GM23248 (cell line): ENCODE measurements around the gene LIM2. TPM values are rescaled to one million over a fixed set of nuclear protein-coding genes. Genes with fewer than 3 reads are reported as not detected.
A peak's percentile ranks its signal among the peaks of the same experiment; 100 is the strongest.

Experiments
- DNase-seq: peaks from one replicate; pipeline ENCODE4 v3.0.0-alpha.2; 2015
- H2AFZ ChIP-seq: fragments of 200-600 bp; sonication (generic); 2 replicates; pipeline ENCODE4 v1.6.1; 2016; ENCODE audit warnings: antibody characterized with exemption
- H3F3A ChIP-seq: fragments of 200-600 bp; sonication (generic); 2 replicates; pipeline ENCODE4 v1.6.1; 2016; ENCODE audit warnings: mild to moderate bottlenecking, antibody characterized with exemption, mixed run types; ENCODE audit not compliant: insufficient read depth
- H3K27ac ChIP-seq: fragments of 200-600 bp; sonication (generic); 2 replicates; pipeline ENCODE4 v1.5.1; 2016; ENCODE audit warnings: mild to moderate bottlenecking
- H3K27me3 ChIP-seq: fragments of 200-600 bp; sonication (generic); replicated peaks from 2 replicates; pipeline ENCODE4 v1.6.1; 2016; ENCODE audit warnings: mild to moderate bottlenecking; ENCODE audit not compliant: insufficient read depth
- H3K36me3 ChIP-seq: fragments of 200-600 bp; sonication (generic); 2 replicates; pipeline ENCODE4 v1.6.1; 2016; ENCODE audit warnings: low read depth, mild to moderate bottlenecking
- H3K4me1 ChIP-seq: fragments of 200-600 bp; sonication (generic); 2 replicates; pipeline ENCODE4 v1.6.1; 2016; ENCODE audit warnings: mild to moderate bottlenecking; ENCODE audit not compliant: insufficient read depth
- H3K4me2 ChIP-seq: fragments of 200-600 bp; sonication (generic); one replicate; pipeline ENCODE4 v1.6.1; 2016; ENCODE audit warnings: mild to moderate bottlenecking; ENCODE audit not compliant: unreplicated experiment
- H3K4me3 ChIP-seq: fragments of 200-600 bp; sonication (generic); 2 replicates; pipeline ENCODE4 v1.5.1; 2016; ENCODE audit warnings: mild to moderate bottlenecking
- H3K79me2 ChIP-seq: fragments of 200-600 bp; sonication (generic); 2 replicates; pipeline ENCODE4 v1.6.1; 2016; ENCODE audit warnings: mild to moderate bottlenecking; ENCODE audit not compliant: insufficient read depth
- H3K9ac ChIP-seq: fragments of 200-600 bp; sonication (generic); 2 replicates; pipeline ENCODE4 v1.6.1; 2016; ENCODE audit warnings: mild to moderate bottlenecking
- H3K9me2 ChIP-seq: fragments of 200-600 bp; sonication (generic); 2 replicates; pipeline ENCODE4 v1.6.1; 2016; ENCODE audit warnings: mixed run types, mild to moderate bottlenecking, moderate library complexity; ENCODE audit not compliant: insufficient read depth
- H3K9me3 ChIP-seq: fragments of 200-600 bp; sonication (generic); one replicate; pipeline ENCODE4 v1.6.1; 2017; ENCODE audit warnings: low read depth
- H4K20me1 ChIP-seq: fragments of 200-600 bp; sonication (generic); 2 replicates; pipeline ENCODE4 v1.6.0; 2016; ENCODE audit not compliant: insufficient read depth
- EZH2 ChIP-seq: fragments of 200-600 bp; sonication (generic); IDR thresholded peaks from 2 replicates; pipeline ENCODE4 v1.6.1; 2018; ENCODE audit warnings: antibody characterized with exemption, mild to moderate bottlenecking; ENCODE audit not compliant: insufficient read depth, poor library complexity, severe bottlenecking
- EZH2phosphoT487 ChIP-seq: fragments of 200-600 bp; sonication (generic); IDR thresholded peaks from 2 replicates; pipeline ENCODE4 v1.6.1; 2018; ENCODE audit warnings: antibody characterized with exemption, moderate library complexity, mild to moderate bottlenecking, low read depth; ENCODE audit not compliant: insufficient read depth
- WGBS, 2 experiments: methylation state at CpG; one replicate each; pipeline ENCODE4 v1.1.6; 2015 to 2017; ENCODE audit warnings: low lambda C conversion rate in 2 of 2, low coverage in 1 of 2; ENCODE audit errors: missing lambda C conversion rate in 2 of 2; 5-methylcytosine and 5-hydroxymethylcytosine counted together
- in situ Hi-C: fragments of 300-500 bp; cut with MboI; formaldehyde crosslinking; loops from 2 replicates; pipeline ENCODE4 v1.15.0; 2020
- polyA plus RNA-seq: library from polyadenylated mRNA; unstranded; fragments of >200 nt; fragmentation: Nextera tagmentation; extraction: Ambion mirVana; gene quantifications from 2 replicates; pipeline ENCODE4 v1.2.1, GENCODE V29; 2016
- total RNA-seq: library from RNA; depleted of rRNA; stranded (reverse); fragments of >200 nt; shearing (Covaris generic); gene quantifications from 2 replicates; pipeline ENCODE4 v1.2.3, GENCODE V29; 2014

The LIM2 gene
- total and polyA plus RNA-seq, 2 experiments from 2014 or later, result not detected

GRCh38 chr19:51394050-51394836, 6.5 kb upstream of the LIM2 start:
- 2 to 3% methylated on average over 45 of the region's 45 CpGs for WGBS, 2 experiments
- Histone ChIP-seq H3K27ac (peak overlapping the region; percentile 42), H3F3A (no peaks in the 10 kb centered on the region), H3K9ac (peak overlapping the region; percentile 67), H3K4me1 (no peaks in the 10 kb centered on the region), H4K20me1 (no peaks in the 10 kb centered on the region), H3K36me3 (no peaks in the 10 kb centered on the region), H3K9me3 (no peaks in the 10 kb centered on the region), H3K9me2 (no peaks in the 10 kb centered on the region), H3K4me2 (peak overlapping the region; percentile 88), H3K4me3 (peak overlapping the region; percentile 72), H2AFZ (peak overlapping the region; percentile 97), H3K27me3 (no peaks in the 10 kb centered on the region), H3K79me2 (no peaks in the 10 kb centered on the region)
- peak; percentile 99 for DNase-seq
- TF ChIP-seq EZH2 (no peak), EZH2phosphoT487 (no peak)
- in situ Hi-C loops, result no loop called here

GRCh38 chr19:51392701-51393100, 4.9 kb upstream of the LIM2 start:
- no peaks in the 10 kb centered on the region for H3K27me3 ChIP-seq
- no peak overlapping the region for H3K27ac ChIP-seq
- H3K9me3 ChIP-seq, result no peaks in the 10 kb centered on the region
- H3K4me3 ChIP-seq, result no peak overlapping the region
- H3K4me1 ChIP-seq, result no peaks in the 10 kb centered on the region
- H3K9ac ChIP-seq, result no peak overlapping the region
- no peaks in the 10 kb centered on the region for H4K20me1 ChIP-seq
- H3K9me2 ChIP-seq, result no peaks in the 10 kb centered on the region
- no peak overlapping the region for H2AFZ ChIP-seq
- 89 to 100% methylated on average over 1 of the region's 1 CpG for WGBS, 2 experiments
- in situ Hi-C loops, result no loop called here
- H3F3A ChIP-seq, result no peaks in the 10 kb centered on the region
- TF ChIP-seq EZH2phosphoT487 (no peak), EZH2 (no peak)
- no peak overlapping the region for H3K4me2 ChIP-seq
- no peaks in the 10 kb centered on the region for H3K36me3 ChIP-seq
- H3K79me2 ChIP-seq, result no peaks in the 10 kb centered on the region
- no peak for DNase-seq

- no peaks in the 10 kb centered on the region for H3K36me3 ChIP-seq
- no peak overlapping the region for H3K27ac ChIP-seq
- no peaks in the 10 kb centered on the region for H3K27me3 ChIP-seq
- TF ChIP-seq EZH2, result no peak
- TF ChIP-seq EZH2phosphoT487, result no peak
- H3K4me1 ChIP-seq, result no peaks in the 10 kb centered on the region
- no peak overlapping the region for H3K9ac ChIP-seq
- H3K9me3 ChIP-seq, result no peaks in the 10 kb centered on the region
- in situ Hi-C loops, result no loop called here
- no peaks in the 10 kb centered on the region for H3K79me2 ChIP-seq
- H3K4me2 ChIP-seq, result no peak overlapping the region
- H4K20me1 ChIP-seq, result no peaks in the 10 kb centered on the region
- DNase-seq, result no peak
- 45 to 52% methylated on average over 6 to 8 of the region's 8 CpGs for WGBS, 2 experiments
- H3K9me2 ChIP-seq, result no peaks in the 10 kb centered on the region
- H2AFZ ChIP-seq, result peak overlapping the region; percentile 65
- no peaks in the 10 kb centered on the region for H3F3A ChIP-seq
- no peak overlapping the region for H3K4me3 ChIP-seq
Observed at GRCh38 chr19:51391073-51391611, 3.4 kb upstream of the LIM2 start.

GRCh38 chr19:51389143-51389542, 1.4 kb upstream of the LIM2 start:
- H4K20me1 ChIP-seq, result no peaks in the 10 kb centered on the region
- no peaks in the 10 kb centered on the region for H3K4me1 ChIP-seq
- no peaks in the 10 kb centered on the region for H3K9me3 ChIP-seq
- no peaks in the 10 kb centered on the region for H3F3A ChIP-seq
- H3K27me3 ChIP-seq, result no peaks in the 10 kb centered on the region
- no peaks in the 10 kb centered on the region for H3K36me3 ChIP-seq
- in situ Hi-C loops, result no loop called here
- DNase-seq, result no peak
- H3K9ac ChIP-seq, result no peak overlapping the region
- H3K79me2 ChIP-seq, result no peaks in the 10 kb centered on the region
- no peak overlapping the region for H3K4me2 ChIP-seq
- no peaks in the 10 kb centered on the region for H3K9me2 ChIP-seq
- no peak overlapping the region for H2AFZ ChIP-seq
- WGBS, 2 experiments, result 70 to 73% methylated on average over 12 to 13 of the region's 14 CpGs
- H3K27ac ChIP-seq, result no peak overlapping the region
- TF ChIP-seq EZH2phosphoT487 (no peak), EZH2 (no peak)
- no peak overlapping the region for H3K4me3 ChIP-seq
